Astrocyte (in vitro differentiated cells and primary cell): ENCODE results near the gene ESRRA. TPM values are rescaled to one million over a fixed set of nuclear protein-coding genes. Genes with fewer than 3 reads are reported as not detected.

ENCODE experiments used
- DNase-seq: peaks from one replicate; pipeline ENCODE4 v3.0.0-alpha.2; 2010; ENCODE audit warnings: low read depth
- FAIRE-seq: peaks from 2 replicates; lab custom pipeline; 2011; peaks lifted over from hg19 to GRCh38; lab: Jason Lieb, UNC
- H2AFZ ChIP-seq: 2 replicates; pipeline ENCODE4 v1.6.0; 2012; ENCODE audit warnings: low read depth, low read length, inconsistent platforms
- H3K27ac ChIP-seq: 2 replicates; pipeline ENCODE4 v1.5.1; 2011; ENCODE audit warnings: low read depth, low read length, inconsistent platforms
- H3K27me3 ChIP-seq: 2 replicates; pipeline ENCODE4 v1.6.0; 2011; ENCODE audit warnings: low read length, inconsistent platforms; ENCODE audit not compliant: insufficient read depth
- H3K36me3 ChIP-seq: 2 replicates; pipeline ENCODE4 v1.5.1; 2011; ENCODE audit warnings: low read length, inconsistent platforms; ENCODE audit not compliant: insufficient read depth
- H3K4me1 ChIP-seq: 2 replicates; pipeline ENCODE4 v1.5.1; 2011; ENCODE audit warnings: low read length, inconsistent platforms; ENCODE audit not compliant: insufficient read depth
- H3K4me2 ChIP-seq: 2 replicates; pipeline ENCODE4 v1.6.0; 2012; ENCODE audit warnings: low read length, inconsistent platforms
- H3K4me3 ChIP-seq: 2 replicates; pipeline ENCODE4 v1.5.1; 2011; ENCODE audit warnings: low read depth, mild to moderate bottlenecking, low read length, inconsistent platforms; ENCODE audit not compliant: insufficient read depth
- H3K79me2 ChIP-seq: 2 replicates; pipeline ENCODE4 v1.6.0; 2012; ENCODE audit warnings: mild to moderate bottlenecking, low read length, inconsistent platforms; ENCODE audit not compliant: insufficient read depth
- H3K9ac ChIP-seq: 2 replicates; pipeline ENCODE4 v1.6.0; 2012; ENCODE audit warnings: mild to moderate bottlenecking, low read length, inconsistent platforms
- H3K9me3 ChIP-seq: 2 replicates; pipeline ENCODE4 v1.5.1; 2012; ENCODE audit warnings: low read depth, mild to moderate bottlenecking, low read length, inconsistent platforms; ENCODE audit not compliant: insufficient read depth
- H4K20me1 ChIP-seq: 2 replicates; pipeline ENCODE4 v1.6.0; 2012; ENCODE audit warnings: low read length, inconsistent platforms; ENCODE audit not compliant: insufficient read depth
- H3K27ac Mint-ChIP-seq: one replicate; pipeline ENCODE4 v1.8.0; 2021; ENCODE audit warnings: mild to moderate bottlenecking, mixed read lengths; ENCODE audit not compliant: unreplicated experiment
- H3K27me3 Mint-ChIP-seq: one replicate; pipeline ENCODE4 v1.8.0; 2021; ENCODE audit warnings: low read depth, mixed read lengths; ENCODE audit not compliant: unreplicated experiment
- H3K36me3 Mint-ChIP-seq: one replicate; pipeline ENCODE4 v1.8.0; 2021; ENCODE audit warnings: low read depth, mixed read lengths; ENCODE audit not compliant: unreplicated experiment
- H3K4me1 Mint-ChIP-seq: one replicate; pipeline ENCODE4 v1.8.0; 2021; ENCODE audit warnings: low read depth, mixed read lengths; ENCODE audit not compliant: unreplicated experiment
- H3K4me3 Mint-ChIP-seq: one replicate; pipeline ENCODE4 v1.8.0; 2021; ENCODE audit warnings: mild to moderate bottlenecking, moderate library complexity, mixed read lengths; ENCODE audit not compliant: unreplicated experiment
- H3K9me3 Mint-ChIP-seq: one replicate; pipeline ENCODE4 v1.8.0; 2021; ENCODE audit warnings: mild to moderate bottlenecking, mixed read lengths; ENCODE audit not compliant: unreplicated experiment
- CTCF ChIP-seq: IDR thresholded peaks from 2 replicates; pipeline ENCODE4 v1.5.1; 2011; ENCODE audit warnings: low read depth, mild to moderate bottlenecking, inconsistent platforms, low read length, moderate library complexity; ENCODE audit not compliant: insufficient read depth
- EZH2 ChIP-seq: IDR thresholded peaks from 2 replicates; pipeline ENCODE4 v1.6.1; 2012; ENCODE audit warnings: mild to moderate bottlenecking, low read length, inconsistent platforms; ENCODE audit not compliant: insufficient read depth
- total RNA-seq: library from RNA; stranded (reverse); gene quantifications from 2 replicates; pipeline ENCODE4 v1.2.1, GENCODE V29; 2021

Gene ESRRA
- total RNA-seq, 1 donor from 2014 or later: 26.3 TPM

GRCh38 chr11:64352099-64352994, 47.0 kb downstream of the ESRRA start:
- Mint-ChIP-seq H3K27me3 (peaks cover 7% of the 10 kb centered on the region), H3K27ac (no peak overlapping the region), H3K36me3 (no peaks in the 10 kb centered on the region), H3K9me3 (no peaks in the 10 kb centered on the region), H3K4me3 (no peak overlapping the region), H3K4me1 (peaks cover 5% of the 10 kb centered on the region)
- no peaks in the 10 kb centered on the region for H3K9me3 ChIP-seq
- peaks cover 9% of the 10 kb centered on the region for H3K4me1 ChIP-seq
- H3K9ac ChIP-seq: no peak overlapping the region
- H4K20me1 ChIP-seq: no peaks in the 10 kb centered on the region
- no peaks in the 10 kb centered on the region for H3K27me3 ChIP-seq
- no peak overlapping the region for H3K4me3 ChIP-seq
- H3K4me2 ChIP-seq: no peak overlapping the region
- no peak overlapping the region for H3K27ac ChIP-seq
- DNase-seq: no peak
- no peaks in the 10 kb centered on the region for H3K36me3 ChIP-seq
- no peak overlapping the region for H2AFZ ChIP-seq
- TF ChIP-seq CTCF (no peak), EZH2 (no peak)
- H3K79me2 ChIP-seq: no peaks in the 10 kb centered on the region
- FAIRE-seq: no peak

DNA sequence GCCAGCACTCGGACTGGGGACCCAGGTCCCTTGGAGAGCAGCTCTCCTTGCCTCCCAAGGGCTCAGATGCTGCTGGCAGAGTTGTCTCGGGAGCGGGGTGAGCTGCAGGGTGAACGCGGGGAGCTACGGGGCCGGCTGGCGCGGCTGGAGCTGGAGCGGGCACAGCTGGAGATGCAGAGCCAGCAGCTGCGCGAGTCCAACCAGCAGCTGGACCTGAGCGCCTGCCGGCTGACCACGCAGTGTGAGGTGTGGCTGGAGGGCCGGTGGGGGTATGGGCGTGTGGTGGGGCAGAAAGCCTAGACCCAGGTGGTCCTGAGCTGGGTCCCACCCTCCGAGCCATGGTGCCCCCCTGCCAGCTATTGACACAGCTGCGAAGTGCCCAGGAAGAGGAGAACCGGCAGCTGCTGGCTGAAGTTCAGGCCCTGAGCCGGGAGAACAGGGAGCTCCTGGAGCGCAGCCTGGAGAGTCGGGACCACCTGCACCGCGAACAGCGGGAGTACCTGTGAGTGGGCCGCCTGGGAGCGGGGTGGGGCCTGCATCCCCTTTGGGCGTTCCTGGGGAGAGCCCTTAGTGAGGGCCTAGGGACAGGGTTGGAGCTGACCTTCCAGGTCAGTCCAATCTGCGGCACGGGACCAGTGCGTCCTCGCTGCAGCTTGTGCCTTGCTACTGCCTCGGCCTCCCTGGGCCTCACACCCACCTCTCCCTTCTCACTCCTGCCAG, 47.8 kb downstream of the ESRRA start:
- Histone ChIP-seq H3K79me2 (no peaks in the 10 kb centered on the region), H3K36me3 (no peaks in the 10 kb centered on the region), H3K4me2 (no peak overlapping the region), H2AFZ (no peak overlapping the region), H3K27ac (no peak overlapping the region), H3K4me1 (peaks cover 16% of the 10 kb centered on the region), H3K9ac (no peak overlapping the region), H3K4me3 (no peak overlapping the region), H3K9me3 (no peaks in the 10 kb centered on the region), H3K27me3 (no peaks in the 10 kb centered on the region), H4K20me1 (no peaks in the 10 kb centered on the region)
- Mint-ChIP-seq H3K27ac (no peak overlapping the region), H3K4me3 (no peak overlapping the region), H3K27me3 (peaks cover 7% of the 10 kb centered on the region), H3K4me1 (peaks cover 10% of the 10 kb centered on the region), H3K9me3 (no peaks in the 10 kb centered on the region), H3K36me3 (no peaks in the 10 kb centered on the region)
- FAIRE-seq (no peak), DNase-seq (no peak)
- TF ChIP-seq CTCF (no peak), EZH2 (no peak)
